KMS-11 (cell line): Measurements from ENCODE around the gene CCDC127.

Experiments
- H2AFZ ChIP-seq: fragments of 200-600 bp; sonication (generic); 2 replicates; pipeline ENCODE4 v1.6.1; 2016; ENCODE audit warnings: antibody characterized with exemption, mixed run types, low read depth
- H3K27ac ChIP-seq: fragments of 200-600 bp; sonication (generic); 2 replicates; pipeline ENCODE4 v1.6.1; 2016; ENCODE audit warnings: mild to moderate bottlenecking, mixed run types
- H3K27me3 ChIP-seq: fragments of 200-600 bp; sonication (generic); 2 replicates; pipeline ENCODE4 v1.6.1; 2017; ENCODE audit warnings: mild to moderate bottlenecking, low read depth, mixed run types, moderate library complexity; ENCODE audit not compliant: insufficient read depth
- H3K36me3 ChIP-seq: fragments of 200-600 bp; sonication (generic); 2 replicates; pipeline ENCODE4 v1.6.1; 2017; ENCODE audit warnings: mild to moderate bottlenecking, mixed run types; ENCODE audit not compliant: insufficient read depth
- H3K4me1 ChIP-seq: fragments of 200-600 bp; sonication (generic); 2 replicates; pipeline ENCODE4 v1.6.1; 2016; ENCODE audit warnings: mild to moderate bottlenecking, low read depth, mixed run types; ENCODE audit not compliant: poor library complexity, severe bottlenecking
- H3K4me2 ChIP-seq: fragments of 200-600 bp; sonication (generic); 2 replicates; pipeline ENCODE4 v1.7.0; 2016; ENCODE audit warnings: mild to moderate bottlenecking, mixed run types
- H3K4me3 ChIP-seq: fragments of 200-600 bp; sonication (generic); IDR thresholded peaks from 2 replicates; pipeline ENCODE4 v1.6.1; 2017; ENCODE audit warnings: low read depth, low read length, mixed read lengths; ENCODE audit not compliant: insufficient read depth
- H3K79me2 ChIP-seq: fragments of 200-600 bp; sonication (generic); 2 replicates; pipeline ENCODE4 v1.6.1; 2016; ENCODE audit warnings: low read depth, mixed run types; ENCODE audit not compliant: insufficient read depth
- H3K9ac ChIP-seq: fragments of 200-600 bp; sonication (generic); 2 replicates; pipeline ENCODE4 v1.6.1; 2016; ENCODE audit warnings: mild to moderate bottlenecking, mixed run types
- H4K20me1 ChIP-seq: fragments of 200-600 bp; sonication (generic); 2 replicates; pipeline ENCODE4 v1.6.1; 2016; ENCODE audit warnings: mild to moderate bottlenecking, mixed run types; ENCODE audit not compliant: insufficient read depth
- CTCF ChIP-seq: fragments of 200-600 bp; sonication (generic); conservative IDR thresholded peaks from 2 replicates; pipeline ENCODE4 v1.6.1; 2017; ENCODE audit warnings: low read depth, mild to moderate bottlenecking, antibody characterized with exemption, low read length, moderate library complexity, mixed read lengths

CCDC127 gene

GRCh38 chr5:157801-158200 is 60.2 kb downstream of the CCDC127 start:
- Histone ChIP-seq H3K36me3 (no peaks in the 10 kb centered on the region), H3K27ac (no peak overlapping the region)

GRCh38 chr5:157126-157715 is 60.7 kb downstream of the CCDC127 start:
- Histone ChIP-seq H3K36me3 (no peaks in the 10 kb centered on the region), H3K27ac (no peak overlapping the region), H4K20me1 (no peaks in the 10 kb centered on the region), H2AFZ (no peak overlapping the region), H3K9ac (no peak overlapping the region), H3K4me1 (no peaks in the 10 kb centered on the region), H3K79me2 (no peaks in the 10 kb centered on the region), H3K27me3 (no peaks in the 10 kb centered on the region), H3K4me2 (no peak overlapping the region), H3K4me3 (no peak overlapping the region)
- TF ChIP-seq CTCF = no peak

More at GRCh38 chr5:157801-158200, 60.2 kb downstream of the CCDC127 start:
- Histone ChIP-seq H3K27me3 (no peaks in the 10 kb centered on the region), H3K4me2 (no peak overlapping the region), H3K79me2 (no peaks in the 10 kb centered on the region), H3K9ac (no peak overlapping the region), H4K20me1 (no peaks in the 10 kb centered on the region), H3K4me1 (no peaks in the 10 kb centered on the region), H3K4me3 (no peak overlapping the region), H2AFZ (no peak overlapping the region)
- TF ChIP-seq CTCF = no peak

GRCh38 chr5:156411-157072 is 61.4 kb downstream of the CCDC127 start:
- no peaks in the 10 kb centered on the region for H3K4me1 ChIP-seq
- H3K4me2 ChIP-seq = no peak overlapping the region
- no peak overlapping the region for H2AFZ ChIP-seq
- H3K4me3 ChIP-seq = no peak overlapping the region
- TF ChIP-seq CTCF = no peak
- no peaks in the 10 kb centered on the region for H3K79me2 ChIP-seq
- no peaks in the 10 kb centered on the region for H4K20me1 ChIP-seq
- no peaks in the 10 kb centered on the region for H3K36me3 ChIP-seq
- no peak overlapping the region for H3K27ac ChIP-seq
- no peaks in the 10 kb centered on the region for H3K27me3 ChIP-seq
- H3K9ac ChIP-seq = no peak overlapping the region

GRCh38 chr5:155651-156410 is 62.1 kb downstream of the CCDC127 start:
- H2AFZ ChIP-seq = no peak overlapping the region
- TF ChIP-seq CTCF = no peak
- no peaks in the 10 kb centered on the region for H3K79me2 ChIP-seq
- no peak overlapping the region for H3K9ac ChIP-seq
- no peaks in the 10 kb centered on the region for H4K20me1 ChIP-seq
- no peaks in the 10 kb centered on the region for H3K4me1 ChIP-seq
- H3K27ac ChIP-seq = no peak overlapping the region
- H3K27me3 ChIP-seq = no peaks in the 10 kb centered on the region
- H3K4me2 ChIP-seq = no peak overlapping the region
- H3K36me3 ChIP-seq = no peaks in the 10 kb centered on the region
- H3K4me3 ChIP-seq = no peak overlapping the region
